D721Med (cell line): ENCODE results near the gene FGF22.

Experiments
- DNase-seq: peaks from one replicate; pipeline ENCODE4 v3.0.0; 2011; ENCODE audit warnings: low spot score; ENCODE audit not compliant: insufficient read length
- FAIRE-seq: peaks from 2 replicates; lab custom pipeline; 2011; peaks lifted over from hg19 to GRCh38; lab: Jason Lieb, UNC
- CTCF ChIP-seq: IDR thresholded peaks from 2 replicates; pipeline ENCODE4 v1.5.1; 2012; ENCODE audit warnings: mild to moderate bottlenecking, control low read depth; ENCODE audit not compliant: insufficient read depth; ENCODE audit errors: missing control alignments

The FGF22 gene

GRCh38 chr19:608155-609003 lies 31.3 kb upstream of the FGF22 start:
- no peak for TF ChIP-seq CTCF
- DNase-seq (no peak), FAIRE-seq (no peak)

- FAIRE-seq: no peak
- DNase-seq: no peak
- no peak for TF ChIP-seq CTCF
These were observed 30.7 kb upstream of the FGF22 start for GRCh38 chr19:609004-609346.

GRCh38 chr19:610071-610800 lies 29.4 kb upstream of the FGF22 start:
- DNase-seq: no peak
- no peak for FAIRE-seq
- no peak for TF ChIP-seq CTCF

GRCh38 chr19:610801-611480 lies 28.7 kb upstream of the FGF22 start:
- peak; percentile 77 for DNase-seq
- no peak for TF ChIP-seq CTCF
- FAIRE-seq: peak; percentile 25

GRCh38 chr19:611481-611868 lies 28.2 kb upstream of the FGF22 start:
- DNase-seq: no peak
- no peak for FAIRE-seq
- TF ChIP-seq CTCF: no peak

- TF ChIP-seq CTCF: no peak
- no peak for DNase-seq
- no peak for FAIRE-seq
These were observed 26.7 kb upstream of the FGF22 start for GRCh38 chr19:612941-613340.
